ENCODE data around the gene DMD. TPM values are rescaled to one million over a fixed set of nuclear protein-coding genes. Genes with fewer than 3 reads are reported as not detected.

The DMD gene
- total and polyA plus RNA-seq, 2 of the 13 experiments (the other 11 are each of a cell fraction or from before 2014, with no cell fraction given) = 17.6 to 25.9 TPM

DNA sequence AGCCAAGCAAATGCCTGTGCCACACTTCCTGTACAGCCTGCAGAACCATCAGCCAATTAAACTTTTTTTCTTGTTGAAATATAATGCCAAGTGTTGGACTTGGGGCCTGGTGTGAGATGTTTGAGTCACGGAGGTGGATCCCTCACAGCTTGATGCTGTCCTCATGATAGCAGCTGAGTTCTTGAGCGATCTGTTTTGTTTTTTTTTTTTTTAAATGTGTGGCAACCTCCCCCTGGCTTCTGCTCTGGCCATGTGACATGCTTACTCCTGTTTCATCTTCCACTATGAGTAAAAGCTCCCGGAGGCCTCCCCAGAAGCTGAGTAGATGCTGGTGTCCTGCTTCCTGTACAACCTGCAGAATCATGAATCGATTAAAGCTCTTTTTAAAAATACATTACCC, 1166.2 kb downstream of the DMD start:
- ATAC-seq (no peak), FAIRE-seq (no peak), DNase-seq (ENCODE audit: low spot score) (no peak)
- POLR2A ChIA-PET = no interaction called here
- CTCF ChIA-PET (ENCODE audit: low intra/inter-chr PET ratio, low total read pairs) = no interaction called here
- no TSS peak for BruUV-seq (replicated peaks)
- in situ Hi-C loops (cut with HindIII; ENCODE audit: extremely low pct_ligation_motif_present, low pct_unique_long_range_greater_than_20kb) (no loop called here), intact Hi-C loops (cut with micrococcal nuclease; ENCODE audit: unreplicated experiment) (no loop called here)
- H2AFZ ChIP-seq (ENCODE audit: low read length) = no peak overlapping the region
- WGBS (ENCODE audit: low lambda C conversion rate) = 0% methylated on average over 3 of the region's 4 CpGs
- H4K20me1 ChIP-seq (ENCODE audit: insufficient read depth, low read length) = no peaks in the 10 kb centered on the region
- no peaks in the 10 kb centered on the region for H3K79me2 ChIP-seq (ENCODE audit: insufficient read depth, low read length)
- TF ChIP-seq ZNF430 (CRISPR knock-in tag; IDR thresholded peaks at IDR 0.05) = no peak
- TF ChIP-seq, protein P1, sequence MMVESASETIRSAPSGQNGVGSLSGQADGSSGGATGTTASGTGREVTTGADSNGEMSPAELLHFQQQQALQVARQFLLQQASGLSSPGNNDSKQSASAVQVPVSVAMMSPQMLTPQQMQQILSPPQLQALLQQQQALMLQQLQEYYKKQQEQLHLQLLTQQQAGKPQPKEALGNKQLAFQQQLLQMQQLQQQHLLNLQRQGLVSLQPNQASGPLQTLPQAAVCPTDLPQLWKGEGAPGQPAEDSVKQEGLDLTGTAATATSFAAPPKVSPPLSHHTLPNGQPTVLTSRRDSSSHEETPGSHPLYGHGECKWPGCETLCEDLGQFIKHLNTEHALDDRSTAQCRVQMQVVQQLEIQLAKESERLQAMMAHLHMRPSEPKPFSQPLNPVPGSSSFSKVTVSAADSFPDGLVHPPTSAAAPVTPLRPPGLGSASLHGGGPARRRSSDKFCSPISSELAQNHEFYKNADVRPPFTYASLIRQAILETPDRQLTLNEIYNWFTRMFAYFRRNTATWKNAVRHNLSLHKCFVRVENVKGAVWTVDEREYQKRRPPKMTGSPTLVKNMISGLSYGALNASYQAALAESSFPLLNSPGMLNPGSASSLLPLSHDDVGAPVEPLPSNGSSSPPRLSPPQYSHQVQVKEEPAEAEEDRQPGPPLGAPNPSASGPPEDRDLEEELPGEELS (CRISPR knock-in tag; IDR thresholded peaks at IDR 0.05) = no peak
- TF ChIP-seq RBM22 (optimal IDR thresholded peaks at IDR 0.05; ENCODE audit: low read length) = no peak
- TF ChIP-seq HOXA5 (CRISPR knock-in tag; IDR thresholded peaks at IDR 0.05) = no peak
- no peak for TF ChIP-seq ZNF883 (CRISPR knock-in tag; IDR thresholded peaks at IDR 0.05; ENCODE audit: not compliant biosample characterization)
- H3K27me3 ChIP-seq (ENCODE audit: control insufficient read depth in 1 of 2, insufficient read depth in 2 of 2, low read length in 2 of 2) = no peaks in the 10 kb centered on the region
- no peak overlapping the region for H3K4me2 ChIP-seq (ENCODE audit: low read depth, low read length)
- H3K27ac ChIP-seq (ENCODE audit: extremely low read length, insufficient read depth, low read length) = no peak overlapping the region
- no peaks in the 10 kb centered on the region for H3K36me3 ChIP-seq (replicated peaks in 1 of 2; ENCODE audit: control insufficient read depth in 1 of 2, insufficient read depth in 2 of 2, low read length in 2 of 2)
- H3K4me3 ChIP-seq (replicated peaks in 1 of 3; ENCODE audit: insufficient read depth in 1 of 3, low read depth in 2 of 3, low read length in 3 of 3) = no peak overlapping the region
- H3K9ac ChIP-seq (ENCODE audit: insufficient read depth, low read depth, low read length) = no peak overlapping the region
- H3K4me1 ChIP-seq (ENCODE audit: insufficient read depth, low read length) = no peaks in the 10 kb centered on the region
- no peaks in the 10 kb centered on the region for H3K9me3 ChIP-seq (ENCODE audit: low read length)

DNA sequence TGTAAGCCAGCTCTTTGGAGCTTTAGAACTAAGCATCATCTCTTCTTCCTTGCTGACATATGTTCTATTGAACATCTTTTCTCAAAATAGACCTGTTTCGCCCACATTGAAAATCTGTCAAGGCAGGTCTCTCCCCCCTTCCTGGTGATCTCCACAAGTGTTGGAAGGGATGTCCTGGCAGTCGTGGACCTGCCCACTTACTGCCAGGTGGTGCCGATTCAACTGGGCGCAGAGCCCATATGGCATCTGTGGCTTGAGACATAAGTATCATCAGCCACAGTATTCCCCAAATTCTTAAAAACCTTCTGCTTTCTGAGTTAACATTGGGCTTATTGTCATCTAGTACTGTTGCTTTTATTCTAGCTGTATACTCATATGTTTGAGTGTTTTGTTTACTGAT, 1170.2 kb downstream of the DMD start:
- Histone ChIP-seq H3K4me1 (ENCODE audit: insufficient read depth, low read length) (no peaks in the 10 kb centered on the region), H3K79me2 (ENCODE audit: insufficient read depth, low read length) (no peaks in the 10 kb centered on the region), H3K36me3 (replicated peaks in 1 of 2; ENCODE audit: control insufficient read depth in 1 of 2, insufficient read depth in 2 of 2, low read length in 2 of 2) (no peaks in the 10 kb centered on the region), H3K4me2 (ENCODE audit: low read depth, low read length) (no peak overlapping the region), H3K9me3 (ENCODE audit: low read length) (no peaks in the 10 kb centered on the region), H4K20me1 (ENCODE audit: insufficient read depth, low read length) (no peaks in the 10 kb centered on the region), H3K27ac (ENCODE audit: extremely low read length, insufficient read depth, low read length) (no peak overlapping the region), H3K9ac (ENCODE audit: insufficient read depth, low read depth, low read length) (no peak overlapping the region), H3K27me3 (ENCODE audit: control insufficient read depth in 1 of 2, insufficient read depth in 2 of 2, low read length in 2 of 2) (no peaks in the 10 kb centered on the region), H2AFZ (ENCODE audit: low read length) (no peak overlapping the region), H3K4me3 (replicated peaks in 1 of 3; ENCODE audit: insufficient read depth in 1 of 3, low read depth in 2 of 3, low read length in 3 of 3) (no peak overlapping the region)
- FAIRE-seq (no peak), ATAC-seq (no peak), DNase-seq (ENCODE audit: low spot score) (no peak)
- CTCF ChIA-PET (ENCODE audit: low intra/inter-chr PET ratio, low total read pairs) = no interaction called here
- TF ChIP-seq, protein P2, sequence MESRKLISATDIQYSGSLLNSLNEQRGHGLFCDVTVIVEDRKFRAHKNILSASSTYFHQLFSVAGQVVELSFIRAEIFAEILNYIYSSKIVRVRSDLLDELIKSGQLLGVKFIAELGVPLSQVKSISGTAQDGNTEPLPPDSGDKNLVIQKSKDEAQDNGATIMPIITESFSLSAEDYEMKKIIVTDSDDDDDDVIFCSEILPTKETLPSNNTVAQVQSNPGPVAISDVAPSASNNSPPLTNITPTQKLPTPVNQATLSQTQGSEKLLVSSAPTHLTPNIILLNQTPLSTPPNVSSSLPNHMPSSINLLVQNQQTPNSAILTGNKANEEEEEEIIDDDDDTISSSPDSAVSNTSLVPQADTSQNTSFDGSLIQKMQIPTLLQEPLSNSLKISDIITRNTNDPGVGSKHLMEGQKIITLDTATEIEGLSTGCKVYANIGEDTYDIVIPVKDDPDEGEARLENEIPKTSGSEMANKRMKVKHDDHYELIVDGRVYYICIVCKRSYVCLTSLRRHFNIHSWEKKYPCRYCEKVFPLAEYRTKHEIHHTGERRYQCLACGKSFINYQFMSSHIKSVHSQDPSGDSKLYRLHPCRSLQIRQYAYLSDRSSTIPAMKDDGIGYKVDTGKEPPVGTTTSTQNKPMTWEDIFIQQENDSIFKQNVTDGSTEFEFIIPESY (CRISPR knock-in tag; IDR thresholded peaks at IDR 0.05) = no peak
- TF ChIP-seq ZNF451 (CRISPR knock-in tag; IDR thresholded peaks at IDR 0.05) (no peak), ZNF335 (CRISPR knock-in tag; IDR thresholded peaks at IDR 0.05) (no peak), CENPT (CRISPR knock-in tag; IDR thresholded peaks at IDR 0.05; ENCODE audit: low read depth) (no peak), GABPA (IDR thresholded peaks at IDR 0.05; ENCODE audit: low read depth, low read length) (no peak), GABPA (CRISPR knock-in tag; IDR thresholded peaks at IDR 0.05; ENCODE audit: low read depth) (no peak), NFYB (CRISPR knock-in tag; IDR thresholded peaks at IDR 0.05) (no peak), ISX (CRISPR knock-in tag; conservative IDR thresholded peaks at IDR 0.05) (no peak), GPN1 (CRISPR knock-in tag; IDR thresholded peaks at IDR 0.05; ENCODE audit: borderline replicate concordance) (no peak), HNRNPL (IDR thresholded peaks at IDR 0.05; ENCODE audit: low read depth, low read length) (no peak), SUZ12 (IDR thresholded peaks at IDR 0.05; ENCODE audit: low read depth, low read length) (no peak), MED13 (CRISPR knock-in tag; IDR thresholded peaks at IDR 0.05) (no peak), MTA1 (CRISPR knock-in tag; IDR thresholded peaks at IDR 0.05; ENCODE audit: borderline replicate concordance) (no peak)
- WGBS (ENCODE audit: low lambda C conversion rate) = 0% methylated on average over 1 of the region's 4 CpGs
- in situ Hi-C loops (cut with HindIII; ENCODE audit: extremely low pct_ligation_motif_present, low pct_unique_long_range_greater_than_20kb) (no loop called here), intact Hi-C loops (cut with micrococcal nuclease; ENCODE audit: unreplicated experiment) (no loop called here)
- BruUV-seq (replicated peaks) = no TSS peak
- POLR2A ChIA-PET = no interaction called here

All from HepG2 (cell line).